HG03039 (cell line): ENCODE measurements around the gene CABYR.

ENCODE experiments used
- ATAC-seq: cut with Tn5 transposase; IDR thresholded peaks from one replicate; pipeline ENCODE4 v1.9.1; 2021; ENCODE audit warnings: mild to moderate bottlenecking, moderate library complexity; ENCODE audit not compliant: unreplicated experiment

The CABYR gene

GRCh38 chr18:24189007-24189528 lies 50.2 kb downstream of the CABYR start:
- ATAC-seq, result peak; percentile 71

GRCh38 chr18:24189664-24190346 lies 50.9 kb downstream of the CABYR start:
- no peak for ATAC-seq

GRCh38 chr18:24190590-24190989 lies 51.7 kb downstream of the CABYR start:
- ATAC-seq, result no peak

- no peak for ATAC-seq
Observed at GRCh38 chr18:24195296-24196053, 56.6 kb downstream of the CABYR start.

GRCh38 chr18:24196764-24197163 lies 57.9 kb downstream of the CABYR start:
- ATAC-seq, result no peak

GRCh38 chr18:24197412-24197811 lies 58.5 kb downstream of the CABYR start:
- no peak for ATAC-seq

- ATAC-seq, result no peak
Observed at GRCh38 chr18:24198461-24198860, 59.6 kb downstream of the CABYR start.

- no peak for ATAC-seq
Observed at GRCh38 chr18:24199372-24199962, 60.6 kb downstream of the CABYR start.

- ATAC-seq, result no peak
Observed at GRCh38 chr18:24200494-24201290, 61.8 kb downstream of the CABYR start.

- no peak for ATAC-seq
Observed at GRCh38 chr18:24201699-24202687, 63.1 kb downstream of the CABYR start.

- ATAC-seq, result no peak
Observed at GRCh38 chr18:24204904-24205303, 66.0 kb downstream of the CABYR start.

GRCh38 chr18:24208270-24209035 lies 69.6 kb downstream of the CABYR start:
- no peak for ATAC-seq

GRCh38 chr18:24209558-24209957 lies 70.7 kb downstream of the CABYR start:
- ATAC-seq, result no peak
